Measurements from ENCODE around the gene PID1.
A peak's percentile ranks its signal among the peaks of the same experiment; 100 is the strongest.

Gene PID1

GRCh38 chr2:229160984-229161383 lies 110.1 kb downstream of the PID1 start:
- no peak for DNase-seq

GRCh38 chr2:229160180-229160579 lies 110.9 kb downstream of the PID1 start:
- no peak for DNase-seq

- no peak for DNase-seq
Measured at GRCh38 chr2:229159405-229159804, 111.7 kb downstream of the PID1 start.

- no peak for DNase-seq
Measured at GRCh38 chr2:229154381-229154780, 116.7 kb downstream of the PID1 start.

- DNase-seq, result no peak
Measured at GRCh38 chr2:229153951-229154350, 117.1 kb downstream of the PID1 start.

GRCh38 chr2:229153267-229153666 lies 117.8 kb downstream of the PID1 start:
- DNase-seq, result no peak

- no peak for DNase-seq
Measured at GRCh38 chr2:229152674-229153073, 118.4 kb downstream of the PID1 start.

- no peak for DNase-seq
Measured at GRCh38 chr2:229150317-229150716, 120.8 kb downstream of the PID1 start.

- DNase-seq, result no peak
Measured at GRCh38 chr2:229141424-229142025, 129.6 kb downstream of the PID1 start.

GRCh38 chr2:229137639-229138038 lies 133.4 kb downstream of the PID1 start:
- DNase-seq, result no peak

GRCh38 chr2:229137066-229137465 lies 134.0 kb downstream of the PID1 start:
- no peak for DNase-seq

- DNase-seq, result peak; percentile 71
Measured at GRCh38 chr2:229133155-229133772, 137.8 kb downstream of the PID1 start.

- no peak for DNase-seq
Measured at GRCh38 chr2:229132236-229132635, 138.9 kb downstream of the PID1 start.

- DNase-seq, result no peak
Measured at GRCh38 chr2:229130522-229130921, 140.6 kb downstream of the PID1 start.

- DNase-seq, result no peak
Measured at GRCh38 chr2:229129738-229130371, 141.2 kb downstream of the PID1 start.

GRCh38 chr2:229127471-229127870 lies 143.6 kb downstream of the PID1 start:
- no peak for DNase-seq

GRCh38 chr2:229126066-229126465 lies 145.0 kb downstream of the PID1 start:
- DNase-seq, result no peak

- DNase-seq, result no peak
Measured at GRCh38 chr2:229124136-229124535, 147.0 kb downstream of the PID1 start.

GRCh38 chr2:229118927-229119326 lies 152.2 kb downstream of the PID1 start:
- no peak for DNase-seq

- DNase-seq, result no peak
Measured at GRCh38 chr2:229118336-229118735, 152.8 kb downstream of the PID1 start.

- DNase-seq, result no peak
Measured at GRCh38 chr2:229111744-229112143, 159.3 kb downstream of the PID1 start.

- DNase-seq, result no peak
Measured at GRCh38 chr2:229109195-229109594, 161.9 kb downstream of the PID1 start.

- no peak for DNase-seq
Measured at GRCh38 chr2:229107601-229108000, 163.5 kb downstream of the PID1 start.

GRCh38 chr2:229104974-229105387 lies 166.1 kb downstream of the PID1 start:
- DNase-seq, result no peak

- no peak for DNase-seq
Measured at GRCh38 chr2:229104025-229104424, 167.1 kb downstream of the PID1 start.
